Adrenal gland (tissue), 5 donors: ENCODE results near the gene TEX14.

Source experiments
- POLR2A ChIP-seq, 2 donors: fragments of 450-650 bp; IDR thresholded peaks; one replicate each; pipeline ENCODE4 v1.6.1; 2017; ENCODE audit warnings: antibody characterized with exemption in 2 of 2, mild to moderate bottlenecking in 2 of 2, moderate library complexity in 1 of 2
- TF ChIP-seq, protein P1 (sequence below), 6 experiments: fragments of 450-650 bp in 4 of 6; fragments of 200-600 bp in 2 of 6; sonication (generic) in 1 of 6; IDR thresholded peaks; 1 replicate in 5 of 6; 2 replicates in 1 of 6; pipeline versions ENCODE4 v1.5.1 to v1.8.0; 2016 to 2021; ENCODE audit warnings: antibody characterized with exemption in 6 of 6, mild to moderate bottlenecking in 2 of 6, moderate library complexity in 1 of 6
- donor health status: DM: no; HTN: no; CAD: no.

GRCh38 chr17:58585554-58585953 lies 106.3 kb downstream of the TEX14 start:
- TF ChIP-seq, protein P1, sequence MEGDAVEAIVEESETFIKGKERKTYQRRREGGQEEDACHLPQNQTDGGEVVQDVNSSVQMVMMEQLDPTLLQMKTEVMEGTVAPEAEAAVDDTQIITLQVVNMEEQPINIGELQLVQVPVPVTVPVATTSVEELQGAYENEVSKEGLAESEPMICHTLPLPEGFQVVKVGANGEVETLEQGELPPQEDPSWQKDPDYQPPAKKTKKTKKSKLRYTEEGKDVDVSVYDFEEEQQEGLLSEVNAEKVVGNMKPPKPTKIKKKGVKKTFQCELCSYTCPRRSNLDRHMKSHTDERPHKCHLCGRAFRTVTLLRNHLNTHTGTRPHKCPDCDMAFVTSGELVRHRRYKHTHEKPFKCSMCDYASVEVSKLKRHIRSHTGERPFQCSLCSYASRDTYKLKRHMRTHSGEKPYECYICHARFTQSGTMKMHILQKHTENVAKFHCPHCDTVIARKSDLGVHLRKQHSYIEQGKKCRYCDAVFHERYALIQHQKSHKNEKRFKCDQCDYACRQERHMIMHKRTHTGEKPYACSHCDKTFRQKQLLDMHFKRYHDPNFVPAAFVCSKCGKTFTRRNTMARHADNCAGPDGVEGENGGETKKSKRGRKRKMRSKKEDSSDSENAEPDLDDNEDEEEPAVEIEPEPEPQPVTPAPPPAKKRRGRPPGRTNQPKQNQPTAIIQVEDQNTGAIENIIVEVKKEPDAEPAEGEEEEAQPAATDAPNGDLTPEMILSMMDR (IDR thresholded peaks at IDR 0.05), result no peak
- no peak for TF ChIP-seq POLR2A (IDR thresholded peaks at IDR 0.05)
